Karpas-422 (cell line): ENCODE results near the gene BICDL1. TPM values are rescaled to one million over a fixed set of nuclear protein-coding genes. Genes with fewer than 3 reads are reported as not detected.

ENCODE experiments used
- DNase-seq: peaks from one replicate; pipeline ENCODE4 v3.0.0-alpha.2; 2015
- H2AFZ ChIP-seq: fragments of 200-600 bp; sonication (generic); 2 replicates; pipeline ENCODE4 v1.6.1; 2014; ENCODE audit warnings: antibody characterized with exemption, low read length, mixed read lengths
- H3K27ac ChIP-seq: fragments of 200-600 bp; sonication (generic); 2 replicates; pipeline ENCODE4 v1.5.1; 2014; ENCODE audit warnings: mild to moderate bottlenecking, low read length, moderate library complexity
- H3K27me3 ChIP-seq: fragments of 200-600 bp; sonication (generic); 2 replicates; pipeline ENCODE4 v1.6.1; 2014; ENCODE audit warnings: low read length, mixed read lengths
- H3K36me3 ChIP-seq: fragments of 200-600 bp; sonication (generic); 2 replicates; pipeline ENCODE4 v1.6.1; 2014; ENCODE audit warnings: low read length, mixed read lengths; ENCODE audit not compliant: insufficient read depth
- H3K4me1 ChIP-seq: fragments of 200-600 bp; sonication (generic); 2 replicates; pipeline ENCODE4 v1.6.1; 2014; ENCODE audit warnings: mild to moderate bottlenecking, low read length, mixed read lengths
- H3K4me2 ChIP-seq: fragments of 200-600 bp; sonication (generic); 2 replicates; pipeline ENCODE4 v1.6.1; 2014; ENCODE audit warnings: low read length, low read depth, mild to moderate bottlenecking; ENCODE audit not compliant: poor library complexity, severe bottlenecking
- H3K4me3 ChIP-seq: fragments of 200-600 bp; sonication (generic); 2 replicates; pipeline ENCODE4 v1.5.1; 2014; ENCODE audit warnings: mild to moderate bottlenecking, antibody characterized with exemption, low read length, mixed read lengths
- H3K79me2 ChIP-seq: fragments of 200-600 bp; sonication (generic); 2 replicates; pipeline ENCODE4 v1.6.1; 2014; ENCODE audit warnings: mild to moderate bottlenecking, low read length, mixed read lengths
- H3K9ac ChIP-seq: fragments of 200-600 bp; sonication (generic); 2 replicates; pipeline ENCODE4 v1.6.0; 2014; ENCODE audit warnings: low read length
- H3K9me2 ChIP-seq: fragments of 200-600 bp; sonication (generic), shearing (Covaris generic); replicated peaks from 2 replicates; pipeline ENCODE4 v1.6.0; 2014; ENCODE audit warnings: mild to moderate bottlenecking, low read length, moderate library complexity; ENCODE audit not compliant: insufficient read depth
- H3K9me3 ChIP-seq: fragments of 300-700, 200-600 bp; sonication (generic); 2 replicates; pipeline ENCODE4 v1.6.1; 2014; ENCODE audit warnings: low read length, mixed read lengths
- H4K20me1 ChIP-seq: fragments of 200-600 bp; sonication (generic); 2 replicates; pipeline ENCODE4 v1.6.1; 2014; ENCODE audit warnings: mild to moderate bottlenecking, antibody characterized with exemption, low read length, low read depth; ENCODE audit not compliant: insufficient read depth
- total RNA-seq: library from RNA; depleted of rRNA; stranded (reverse); fragments of >200 nt; shearing (Covaris generic); gene quantifications from 2 replicates; pipeline ENCODE4 v1.2.3, GENCODE V29; 2014; ENCODE audit warnings: low replicate concordance

BICDL1 gene
- total RNA-seq, 1 experiment from 2014 or later, result 28.5 TPM

DNA sequence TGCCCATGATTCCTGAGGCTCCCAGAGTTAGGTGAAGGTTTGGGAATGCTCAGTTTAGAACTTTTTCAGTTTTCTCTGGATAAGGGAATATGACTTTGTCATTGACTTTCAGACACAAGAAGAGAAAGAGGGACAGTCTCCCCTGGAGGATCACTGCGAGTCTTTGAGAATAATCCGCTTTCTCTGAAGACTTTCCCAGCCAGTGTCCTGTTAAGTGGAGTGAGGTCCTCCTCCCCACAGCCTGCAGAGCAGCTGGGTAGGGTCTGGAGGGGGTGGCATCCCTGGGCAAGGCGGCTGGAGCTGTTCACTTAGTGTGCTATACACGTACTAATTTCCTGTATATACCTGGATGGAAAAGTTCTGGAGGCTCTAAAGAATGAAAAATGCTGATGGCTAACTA lies 136.0 kb downstream of the BICDL1 start:
- no peak overlapping the region for H2AFZ ChIP-seq
- no peak for DNase-seq
- H4K20me1 ChIP-seq, result no peaks in the 10 kb centered on the region
- H3K4me3 ChIP-seq, result no peak overlapping the region
- H3K9me3 ChIP-seq, result no peaks in the 10 kb centered on the region
- H3K27ac ChIP-seq, result 0 out of 2 replicates have a peak overlapping the region, but pooled peaks have one; percentile 70
- no peak overlapping the region for H3K9ac ChIP-seq
- peaks cover 40% of the 10 kb centered on the region for H3K4me1 ChIP-seq
- no peaks in the 10 kb centered on the region for H3K9me2 ChIP-seq
- no peak overlapping the region for H3K4me2 ChIP-seq
- H3K36me3 ChIP-seq, result 0 out of 2 replicates have a peak, but pooled peaks cover 12% of the 10 kb centered on the region
- H3K27me3 ChIP-seq, result no peaks in the 10 kb centered on the region
- no peaks in the 10 kb centered on the region for H3K79me2 ChIP-seq

DNA sequence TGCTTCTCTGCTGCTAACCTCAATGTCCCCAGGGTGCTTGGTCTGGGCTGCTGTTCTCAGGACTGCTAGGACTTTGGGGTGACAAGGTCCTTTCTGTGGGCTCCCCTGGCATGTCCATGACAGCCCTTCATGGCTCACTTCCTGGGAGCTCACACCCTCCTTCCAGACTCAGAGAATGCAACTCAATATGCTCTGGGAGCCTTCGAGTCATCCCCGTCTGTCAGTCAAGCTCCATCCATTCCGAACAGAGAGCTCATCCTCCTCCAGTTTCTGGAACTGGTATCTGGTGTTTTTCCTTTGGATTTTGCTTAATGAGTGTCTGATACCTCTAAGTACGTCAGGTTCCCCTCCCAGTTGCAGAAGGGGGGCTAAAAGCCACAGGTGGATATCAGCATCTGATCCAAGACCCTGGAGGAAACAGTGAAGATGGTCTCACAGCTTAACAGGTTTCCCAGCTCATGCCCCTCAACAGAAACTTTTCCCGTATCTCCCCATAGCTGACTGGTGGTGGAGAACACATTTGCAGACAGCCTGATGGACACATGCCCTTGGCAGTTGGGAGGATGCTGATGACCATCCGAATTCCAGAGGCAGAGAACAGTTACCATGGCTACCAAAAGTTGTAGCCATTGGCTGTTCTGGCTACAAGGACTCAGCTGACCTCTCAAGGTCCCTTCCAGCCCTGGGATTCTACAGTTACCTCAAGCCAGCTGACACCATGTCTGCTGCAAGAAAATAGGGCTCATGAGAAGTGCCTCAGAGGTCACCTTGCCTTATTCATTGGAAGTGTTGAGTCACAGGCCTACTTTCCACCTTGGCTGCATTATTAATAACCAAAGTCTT lies 137.0 kb downstream of the BICDL1 start:
- Histone ChIP-seq H3K79me2 (no peaks in the 10 kb centered on the region), H3K4me2 (no peak overlapping the region), H3K27ac (no peak overlapping the region), H3K4me1 (peaks cover 32% of the 10 kb centered on the region), H2AFZ (no peak overlapping the region), H3K27me3 (no peaks in the 10 kb centered on the region), H3K9ac (no peak overlapping the region), H3K4me3 (no peak overlapping the region), H3K9me2 (no peaks in the 10 kb centered on the region), H3K36me3 (peaks cover 22% of the 10 kb centered on the region; the same call in 1 of the 2 replicates), H4K20me1 (no peaks in the 10 kb centered on the region), H3K9me3 (no peaks in the 10 kb centered on the region)
- no peak for DNase-seq

DNA sequence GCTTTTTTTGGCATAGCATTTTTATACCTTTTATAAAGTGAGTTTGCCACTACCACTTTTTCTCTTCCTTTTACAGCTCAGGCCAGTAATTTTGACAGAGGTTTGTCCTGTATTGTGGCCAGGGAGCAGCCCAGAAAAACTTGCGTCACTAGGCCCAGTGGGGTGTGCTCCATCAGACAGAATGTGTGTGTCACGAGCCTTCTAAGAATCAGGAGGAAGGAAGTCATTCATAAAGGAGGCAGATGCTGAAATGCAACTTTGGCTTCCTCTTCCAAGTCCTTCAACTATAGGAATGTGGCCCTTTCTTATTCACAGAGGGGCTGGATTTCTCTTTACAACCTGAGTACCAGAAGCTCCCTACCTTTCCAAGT lies 137.6 kb downstream of the BICDL1 start:
- Histone ChIP-seq H3K4me2 (no peak overlapping the region), H3K9ac (no peak overlapping the region), H3K36me3 (peaks cover 28% of the 10 kb centered on the region; the same call in 1 of the 2 replicates), H3K9me3 (no peaks in the 10 kb centered on the region), H2AFZ (no peak overlapping the region), H3K79me2 (peaks cover under 1% of the 10 kb centered on the region; the same call in 1 of the 2 replicates), H3K4me3 (no peak overlapping the region), H3K9me2 (no peaks in the 10 kb centered on the region), H3K4me1 (peaks cover 27% of the 10 kb centered on the region), H3K27me3 (no peaks in the 10 kb centered on the region), H3K27ac (no peak overlapping the region), H4K20me1 (no peaks in the 10 kb centered on the region)
- no peak for DNase-seq

DNA sequence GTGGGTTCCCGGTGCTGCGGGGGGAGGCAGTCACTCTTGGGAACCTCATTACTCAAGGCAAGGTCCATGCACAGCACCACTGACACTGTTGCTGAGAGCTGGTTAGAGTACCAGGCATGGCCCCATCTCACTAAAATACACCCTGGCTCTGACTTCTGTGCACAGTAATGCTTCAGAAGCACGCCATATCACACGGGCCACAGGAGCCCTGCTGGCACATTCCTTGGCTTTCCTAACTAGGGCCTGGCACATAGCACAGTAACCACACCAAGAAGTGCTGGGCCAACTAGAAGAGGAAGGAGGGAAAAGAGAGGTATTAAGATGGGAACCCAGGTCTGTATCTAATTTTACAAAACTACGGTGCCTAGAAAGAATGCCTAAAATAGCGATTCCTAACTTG lies 141.0 kb downstream of the BICDL1 start:
- Histone ChIP-seq H3K79me2 (peaks cover 8% of the 10 kb centered on the region), H3K4me1 (peaks cover 35% of the 10 kb centered on the region), H2AFZ (no peak overlapping the region), H3K36me3 (peaks cover 51% of the 10 kb centered on the region; the same call in 1 of the 2 replicates), H3K9ac (no peak overlapping the region), H3K4me2 (no peak overlapping the region), H3K27ac (no peak overlapping the region), H3K9me2 (no peaks in the 10 kb centered on the region), H3K27me3 (no peaks in the 10 kb centered on the region), H4K20me1 (no peaks in the 10 kb centered on the region), H3K9me3 (no peaks in the 10 kb centered on the region), H3K4me3 (no peak overlapping the region)
- no peak for DNase-seq

DNA sequence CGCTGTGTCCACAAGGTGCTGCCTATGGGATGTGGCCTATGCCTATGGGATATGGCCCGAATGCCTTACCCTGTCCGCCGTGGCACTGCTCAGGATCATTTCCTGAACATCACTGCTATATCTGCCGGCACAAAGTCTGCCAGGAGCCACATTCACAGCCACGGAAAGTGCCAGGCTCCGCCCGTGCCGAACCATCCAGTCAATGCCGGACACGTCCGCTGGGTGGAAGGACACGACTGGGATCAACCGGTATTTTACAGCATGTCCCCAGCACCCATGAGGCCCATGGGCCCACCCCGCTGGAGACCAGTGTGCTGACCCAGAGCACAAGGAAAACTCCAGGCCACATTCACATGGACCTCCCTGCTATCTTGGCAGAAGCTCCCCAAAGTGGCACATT lies 142.1 kb downstream of the BICDL1 start:
- Histone ChIP-seq H2AFZ (no peak overlapping the region), H3K4me1 (peaks cover 44% of the 10 kb centered on the region), H3K27ac (peak overlapping the region; percentile 97), H3K27me3 (no peaks in the 10 kb centered on the region), H3K4me3 (no peak overlapping the region), H3K9ac (0 out of 2 replicates have a peak overlapping the region, but pooled peaks have one; percentile 53), H3K9me3 (no peaks in the 10 kb centered on the region), H3K79me2 (peaks cover 8% of the 10 kb centered on the region), H3K4me2 (no peak overlapping the region), H3K36me3 (peaks cover 59% of the 10 kb centered on the region; the same call in 1 of the 2 replicates), H3K9me2 (no peaks in the 10 kb centered on the region), H4K20me1 (no peaks in the 10 kb centered on the region)
- no peak for DNase-seq

DNA sequence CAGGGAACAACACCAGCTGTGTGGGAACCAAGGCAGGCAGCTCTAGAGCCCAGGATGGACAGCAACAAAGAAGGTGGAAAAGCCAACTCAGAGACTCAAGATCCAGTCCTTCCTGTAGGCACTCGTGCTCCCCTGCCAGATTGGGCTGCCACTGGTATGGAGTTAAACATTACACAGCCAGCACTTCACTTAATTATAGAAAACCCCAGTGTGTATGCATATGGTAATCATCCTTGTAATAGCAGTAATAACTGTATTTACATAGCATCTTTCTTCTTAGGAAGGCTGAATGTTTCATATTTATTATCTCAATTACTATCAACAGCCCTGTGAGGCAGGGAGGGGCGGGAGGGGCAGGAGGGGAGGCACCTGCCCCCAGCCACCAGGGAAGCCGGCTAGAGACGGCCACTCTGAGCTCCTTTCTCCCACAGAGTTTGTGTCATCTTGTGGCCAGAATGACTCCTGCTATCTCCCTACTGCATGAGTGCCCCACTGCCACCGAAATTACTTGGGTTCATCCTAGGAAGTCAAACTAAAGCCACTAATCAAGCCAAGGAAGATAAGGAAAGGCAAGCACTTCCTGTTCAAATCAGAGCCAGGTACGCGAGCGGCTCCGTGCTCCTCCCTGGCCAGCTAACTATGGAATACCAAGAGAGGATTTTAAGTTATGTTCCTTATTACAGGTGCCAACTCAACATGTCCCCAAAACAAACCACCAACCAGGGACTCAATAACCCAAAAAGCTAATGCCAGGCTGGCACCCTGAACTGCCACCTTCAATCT lies 143.2 kb downstream of the BICDL1 start:
- peak overlapping the region; percentile 97 for H3K27ac ChIP-seq
- H3K9ac ChIP-seq, result peak overlapping the region; percentile 53
- H3K4me2 ChIP-seq, result peak overlapping the region; percentile 81

DNA sequence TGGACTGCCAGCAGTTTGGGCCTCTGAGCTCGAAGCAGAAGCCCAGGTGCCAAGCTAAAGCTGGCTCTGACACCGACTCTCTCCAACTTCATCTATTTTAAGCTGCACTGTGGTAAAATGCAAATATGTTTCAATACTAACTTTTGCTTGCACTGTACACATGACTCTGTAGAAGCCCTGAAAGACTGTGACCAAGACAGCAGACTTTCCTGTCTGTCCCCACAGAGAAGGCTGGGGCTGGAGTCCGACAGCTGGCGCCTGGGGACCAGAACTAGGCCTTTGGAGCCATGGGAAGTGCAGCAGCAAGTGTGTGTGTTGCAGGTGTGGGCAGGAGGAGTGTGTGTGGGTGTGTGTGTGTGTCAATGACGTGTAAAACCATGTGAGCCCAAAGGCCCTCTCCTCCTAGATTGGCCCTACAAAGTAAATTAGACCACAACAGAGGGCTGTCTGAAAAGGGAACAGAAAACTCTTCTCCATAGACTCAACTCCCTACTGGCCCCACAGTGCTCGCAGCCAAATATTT lies 143.9 kb downstream of the BICDL1 start:
- H3K79me2 ChIP-seq, result peaks cover 8% of the 10 kb centered on the region
- no peaks in the 10 kb centered on the region for H3K27me3 ChIP-seq
- H3K9ac ChIP-seq, result peak overlapping the region; percentile 68
- peak; percentile 86 for DNase-seq
- H3K9me2 ChIP-seq, result no peaks in the 10 kb centered on the region
- peak overlapping the region; percentile 81 for H3K4me2 ChIP-seq
- no peaks in the 10 kb centered on the region for H4K20me1 ChIP-seq
- H3K4me1 ChIP-seq, result peaks cover 47% of the 10 kb centered on the region
- H3K9me3 ChIP-seq, result no peaks in the 10 kb centered on the region
- H3K27ac ChIP-seq, result peak overlapping the region; percentile 97
- no peak overlapping the region for H2AFZ ChIP-seq
- peaks cover 63% of the 10 kb centered on the region for H3K36me3 ChIP-seq
- H3K4me3 ChIP-seq, result peak overlapping the region; percentile 55

More for the DNA sequence above, 143.2 kb downstream of the BICDL1 start:
- H2AFZ ChIP-seq, result no peak overlapping the region
- peak overlapping the region; percentile 55; the same call in 1 of the 2 replicates for H3K4me3 ChIP-seq
- H3K79me2 ChIP-seq, result peaks cover 8% of the 10 kb centered on the region
- H4K20me1 ChIP-seq, result no peaks in the 10 kb centered on the region
- H3K9me3 ChIP-seq, result no peaks in the 10 kb centered on the region
- peaks cover 47% of the 10 kb centered on the region for H3K4me1 ChIP-seq
- no peaks in the 10 kb centered on the region for H3K27me3 ChIP-seq
- no peaks in the 10 kb centered on the region for H3K9me2 ChIP-seq
- peaks cover 68% of the 10 kb centered on the region for H3K36me3 ChIP-seq
- no peak for DNase-seq
